Measurements from ENCODE around the gene GARS1. TPM values are rescaled to one million over a fixed set of nuclear protein-coding genes. Genes with fewer than 3 reads are reported as not detected.

GARS1 gene
- total RNA-seq, 1 donor from 2014 or later, result 367 TPM

DNA sequence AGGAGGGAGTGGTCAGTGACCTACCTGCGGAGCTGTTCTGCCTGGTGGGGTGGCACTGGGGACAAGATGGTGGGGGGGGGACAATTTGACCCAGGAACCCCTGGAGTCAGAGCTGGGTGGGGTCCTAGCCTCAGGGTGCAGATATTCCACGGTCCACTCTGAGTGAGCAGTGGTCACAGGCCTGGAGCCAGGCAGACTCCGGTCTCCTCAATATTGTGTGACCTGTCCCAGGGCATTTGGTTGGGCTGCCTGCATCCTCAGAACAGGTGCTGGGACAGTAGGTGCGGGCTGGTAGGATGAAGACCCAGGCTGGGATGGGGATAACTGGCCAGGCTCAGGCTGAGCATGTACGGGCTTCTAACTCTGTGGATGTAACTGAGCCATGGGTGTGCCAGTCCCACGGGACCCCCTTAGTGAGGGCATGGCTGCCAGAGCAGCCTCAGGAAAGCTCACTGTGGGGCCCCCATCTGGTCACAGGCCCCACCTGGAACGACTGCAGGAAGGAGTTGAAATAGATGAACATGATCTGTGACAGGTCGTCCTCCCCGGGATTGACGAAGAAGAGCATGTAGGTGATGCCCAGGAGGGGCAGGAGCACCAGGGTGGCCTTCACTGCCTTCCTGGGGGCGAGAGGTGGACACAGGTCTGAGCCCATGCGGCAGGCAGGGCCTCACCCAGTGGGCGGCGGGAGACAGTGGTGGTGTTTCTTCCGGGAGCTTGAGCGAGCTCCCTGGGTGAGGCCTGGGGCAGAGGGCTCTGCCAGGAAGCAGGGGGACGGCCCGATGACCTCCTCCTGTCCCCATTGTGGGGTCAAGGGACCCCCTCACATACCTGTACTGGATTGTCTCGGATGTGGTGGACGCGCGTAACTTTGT lies 60.7 kb downstream of the GARS1 start:
- no peaks in the 10 kb centered on the region for H3K27me3 ChIP-seq (ENCODE audit: control insufficient read depth, insufficient read depth, low read length)
- DNase-seq (ENCODE audit: low read depth) (no peak), FAIRE-seq (no peak)
- TF ChIP-seq, protein P1, sequence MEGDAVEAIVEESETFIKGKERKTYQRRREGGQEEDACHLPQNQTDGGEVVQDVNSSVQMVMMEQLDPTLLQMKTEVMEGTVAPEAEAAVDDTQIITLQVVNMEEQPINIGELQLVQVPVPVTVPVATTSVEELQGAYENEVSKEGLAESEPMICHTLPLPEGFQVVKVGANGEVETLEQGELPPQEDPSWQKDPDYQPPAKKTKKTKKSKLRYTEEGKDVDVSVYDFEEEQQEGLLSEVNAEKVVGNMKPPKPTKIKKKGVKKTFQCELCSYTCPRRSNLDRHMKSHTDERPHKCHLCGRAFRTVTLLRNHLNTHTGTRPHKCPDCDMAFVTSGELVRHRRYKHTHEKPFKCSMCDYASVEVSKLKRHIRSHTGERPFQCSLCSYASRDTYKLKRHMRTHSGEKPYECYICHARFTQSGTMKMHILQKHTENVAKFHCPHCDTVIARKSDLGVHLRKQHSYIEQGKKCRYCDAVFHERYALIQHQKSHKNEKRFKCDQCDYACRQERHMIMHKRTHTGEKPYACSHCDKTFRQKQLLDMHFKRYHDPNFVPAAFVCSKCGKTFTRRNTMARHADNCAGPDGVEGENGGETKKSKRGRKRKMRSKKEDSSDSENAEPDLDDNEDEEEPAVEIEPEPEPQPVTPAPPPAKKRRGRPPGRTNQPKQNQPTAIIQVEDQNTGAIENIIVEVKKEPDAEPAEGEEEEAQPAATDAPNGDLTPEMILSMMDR (IDR thresholded peaks at IDR 0.05; ENCODE audit: insufficient read depth, low read length, severe bottlenecking), result no peak
- no peaks in the 10 kb centered on the region for H3K36me3 ChIP-seq (ENCODE audit: control insufficient read depth, insufficient read depth, low read length)
- H3K4me3 ChIP-seq (ENCODE audit: low read depth, low read length), result no peak overlapping the region

- no peaks in the 10 kb centered on the region for H3K27me3 ChIP-seq (ENCODE audit: control insufficient read depth, insufficient read depth, low read length)
- DNase-seq (ENCODE audit: low read depth), result no peak
- no peaks in the 10 kb centered on the region for H3K36me3 ChIP-seq (ENCODE audit: control insufficient read depth, insufficient read depth, low read length)
- FAIRE-seq, result no peak
- H3K4me3 ChIP-seq (ENCODE audit: low read depth, low read length), result no peak overlapping the region
- TF ChIP-seq, protein P1 (IDR thresholded peaks at IDR 0.05; ENCODE audit: insufficient read depth, low read length, severe bottlenecking), result no peak
These were observed 61.6 kb downstream of the GARS1 start for GRCh38 chr7:30656006-30656957.

- DNase-seq (ENCODE audit: low read depth) (no peak), FAIRE-seq (no peak)
- TF ChIP-seq, protein P1 (IDR thresholded peaks at IDR 0.05; ENCODE audit: insufficient read depth, low read length, severe bottlenecking), result no peak
- Histone ChIP-seq H3K36me3 (ENCODE audit: control insufficient read depth, insufficient read depth, low read length) (no peaks in the 10 kb centered on the region), H3K27me3 (ENCODE audit: control insufficient read depth, insufficient read depth, low read length) (no peaks in the 10 kb centered on the region), H3K4me3 (ENCODE audit: low read depth, low read length) (no peak overlapping the region)
These were observed 62.5 kb downstream of the GARS1 start for GRCh38 chr7:30657131-30657530.

- Histone ChIP-seq H3K27me3 (ENCODE audit: control insufficient read depth, insufficient read depth, low read length) (no peaks in the 10 kb centered on the region), H3K4me3 (ENCODE audit: low read depth, low read length) (no peak overlapping the region), H3K36me3 (ENCODE audit: control insufficient read depth, insufficient read depth, low read length) (no peaks in the 10 kb centered on the region)
- DNase-seq (ENCODE audit: low read depth), result no peak
- TF ChIP-seq, protein P1 (IDR thresholded peaks at IDR 0.05; ENCODE audit: insufficient read depth, low read length, severe bottlenecking), result no peak
- no peak for FAIRE-seq
These were observed 63.9 kb downstream of the GARS1 start for GRCh38 chr7:30658479-30659074.

GRCh38 chr7:30659312-30659711 lies 64.6 kb downstream of the GARS1 start:
- no peaks in the 10 kb centered on the region for H3K27me3 ChIP-seq (ENCODE audit: control insufficient read depth, insufficient read depth, low read length)
- H3K4me3 ChIP-seq (ENCODE audit: low read depth, low read length), result no peak overlapping the region
- TF ChIP-seq, protein P1 (IDR thresholded peaks at IDR 0.05; ENCODE audit: insufficient read depth, low read length, severe bottlenecking), result no peak
- FAIRE-seq (peak; percentile 66), DNase-seq (ENCODE audit: low read depth) (no peak)
- H3K36me3 ChIP-seq (ENCODE audit: control insufficient read depth, insufficient read depth, low read length), result no peaks in the 10 kb centered on the region

Data from bronchial epithelial cell (primary cell).